ENCODE data around the gene CCDC32.
A peak's percentile ranks its signal among the peaks of the same experiment; 100 is the strongest.

CCDC32 gene

GRCh38 chr15:40565333-40566238 lies 744 bp upstream of the CCDC32 start:
- no peaks in the 10 kb centered on the region for H3K36me3 ChIP-seq (ENCODE audit: control insufficient read depth, insufficient read depth, low read length)
- H3K27me3 ChIP-seq (ENCODE audit: control insufficient read depth, insufficient read depth, low read length): no peaks in the 10 kb centered on the region
- H3K4me1 ChIP-seq (ENCODE audit: control insufficient read depth, insufficient read depth, low read length): peaks cover 13% of the 10 kb centered on the region
- H3K9me3 ChIP-seq (ENCODE audit: control insufficient read depth, insufficient read depth, low read depth, low read length): no peaks in the 10 kb centered on the region
- no peak overlapping the region for H3K27ac ChIP-seq (ENCODE audit: low read depth, low read length)
- H3K9ac ChIP-seq (ENCODE audit: low read length): no peak overlapping the region
- peak overlapping the region; percentile 76 for H3K4me3 ChIP-seq (ENCODE audit: low read depth, low read length)

DNA sequence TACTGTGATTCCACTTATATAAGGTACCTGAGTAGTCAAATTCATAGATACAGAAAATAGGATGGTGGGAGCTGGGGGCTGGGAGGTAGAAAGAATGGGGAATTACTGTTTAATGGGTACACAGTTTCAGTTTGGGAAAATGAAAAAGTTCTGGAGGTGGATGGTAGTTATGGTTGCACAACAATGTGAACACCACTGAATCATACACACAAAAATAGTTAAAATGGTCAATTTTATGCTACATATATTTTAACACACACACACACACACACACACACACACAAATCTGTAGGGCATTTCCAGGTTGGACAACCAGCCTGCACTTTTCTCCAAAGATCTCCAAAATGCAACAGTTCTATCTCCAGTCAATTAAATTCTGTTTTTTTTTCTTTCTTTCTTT lies 1.4 kb downstream of the CCDC32 start:
- H3K27me3 ChIP-seq (ENCODE audit: control insufficient read depth, insufficient read depth, low read length): no peaks in the 10 kb centered on the region
- no peak overlapping the region for H3K4me3 ChIP-seq (ENCODE audit: low read depth, low read length)
- H3K4me1 ChIP-seq (ENCODE audit: control insufficient read depth, insufficient read depth, low read length): peaks cover 8% of the 10 kb centered on the region; the same call in 1 of the 2 replicates
- no peaks in the 10 kb centered on the region for H3K36me3 ChIP-seq (ENCODE audit: control insufficient read depth, insufficient read depth, low read length)
- H3K9me3 ChIP-seq (ENCODE audit: control insufficient read depth, insufficient read depth, low read depth, low read length): no peaks in the 10 kb centered on the region
- H3K27ac ChIP-seq (ENCODE audit: low read depth, low read length): no peak overlapping the region
- no peak overlapping the region for H3K9ac ChIP-seq (ENCODE audit: low read length)

DNA sequence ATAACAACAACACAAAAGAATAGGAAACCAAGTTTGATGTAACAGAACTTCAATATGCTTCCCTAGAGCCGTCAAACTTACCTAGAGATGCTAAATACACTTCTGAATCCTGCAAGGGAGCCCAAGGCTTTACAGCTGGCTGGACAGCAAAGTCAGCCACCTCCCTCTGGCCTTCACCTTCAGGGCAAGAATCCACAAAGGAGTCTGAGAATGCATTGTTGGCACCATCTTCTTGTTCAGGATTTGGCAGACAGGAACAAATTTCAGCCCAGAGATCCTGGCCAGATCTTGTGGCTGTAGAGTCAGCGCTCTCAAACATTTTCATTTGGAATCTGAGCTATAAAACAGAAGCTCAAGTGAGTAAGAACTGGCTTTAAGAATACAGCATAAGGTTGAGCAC lies 2.2 kb downstream of the CCDC32 start:
- Histone ChIP-seq H3K9ac (ENCODE audit: low read length) (no peak overlapping the region), H3K4me3 (ENCODE audit: low read depth, low read length) (no peak overlapping the region), H3K36me3 (ENCODE audit: control insufficient read depth, insufficient read depth, low read length) (no peaks in the 10 kb centered on the region), H3K27ac (ENCODE audit: low read depth, low read length) (no peak overlapping the region), H3K4me1 (ENCODE audit: control insufficient read depth, insufficient read depth, low read length) (peaks cover 8% of the 10 kb centered on the region; the same call in 1 of the 2 replicates), H3K27me3 (ENCODE audit: control insufficient read depth, insufficient read depth, low read length) (no peaks in the 10 kb centered on the region), H3K9me3 (ENCODE audit: control insufficient read depth, insufficient read depth, low read depth, low read length) (no peaks in the 10 kb centered on the region)

GRCh38 chr15:40558952-40559742 lies 5.7 kb downstream of the CCDC32 start:
- Histone ChIP-seq H3K4me1 (ENCODE audit: control insufficient read depth, insufficient read depth, low read length) (peaks cover 11% of the 10 kb centered on the region), H3K27me3 (ENCODE audit: control insufficient read depth, insufficient read depth, low read length) (no peaks in the 10 kb centered on the region), H3K27ac (ENCODE audit: low read depth, low read length) (no peak overlapping the region), H3K36me3 (ENCODE audit: control insufficient read depth, insufficient read depth, low read length) (peaks cover 6% of the 10 kb centered on the region), H3K4me3 (ENCODE audit: low read depth, low read length) (no peak overlapping the region), H3K9ac (ENCODE audit: low read length) (no peak overlapping the region), H3K9me3 (ENCODE audit: control insufficient read depth, insufficient read depth, low read depth, low read length) (no peaks in the 10 kb centered on the region)

GRCh38 chr15:40555876-40556275 lies 9.0 kb downstream of the CCDC32 start:
- H3K36me3 ChIP-seq (ENCODE audit: control insufficient read depth, insufficient read depth, low read length): peaks cover 9% of the 10 kb centered on the region
- H3K4me3 ChIP-seq (ENCODE audit: low read depth, low read length): no peak overlapping the region
- no peak overlapping the region for H3K9ac ChIP-seq (ENCODE audit: low read length)
- H3K27ac ChIP-seq (ENCODE audit: low read depth, low read length): no peak overlapping the region
- no peaks in the 10 kb centered on the region for H3K27me3 ChIP-seq (ENCODE audit: control insufficient read depth, insufficient read depth, low read length)
- H3K9me3 ChIP-seq (ENCODE audit: control insufficient read depth, insufficient read depth, low read depth, low read length): no peaks in the 10 kb centered on the region
- peaks cover 23% of the 10 kb centered on the region for H3K4me1 ChIP-seq (ENCODE audit: control insufficient read depth, insufficient read depth, low read length)

DNA sequence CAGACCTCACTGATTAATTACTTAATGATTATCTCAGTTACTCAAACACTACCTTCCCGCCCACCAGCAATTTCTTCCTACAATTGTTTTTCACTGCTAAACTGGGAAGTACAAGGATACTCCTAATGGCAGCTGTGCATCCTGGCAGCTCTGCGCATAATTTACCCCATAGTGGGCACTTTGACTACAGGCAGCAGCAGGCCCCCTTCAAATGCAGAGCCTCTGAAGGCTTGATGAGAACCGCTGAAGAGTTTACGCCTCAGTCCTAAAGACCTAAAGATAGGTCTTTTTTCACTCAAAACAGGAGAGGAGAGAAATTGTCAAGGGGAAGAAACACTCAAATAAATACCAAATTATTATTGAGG lies 10.7 kb downstream of the CCDC32 start:
- Histone ChIP-seq H3K27me3 (ENCODE audit: control insufficient read depth, insufficient read depth, low read length) (no peaks in the 10 kb centered on the region), H3K9me3 (ENCODE audit: control insufficient read depth, insufficient read depth, low read depth, low read length) (no peaks in the 10 kb centered on the region), H3K9ac (ENCODE audit: low read length) (no peak overlapping the region), H3K4me1 (ENCODE audit: control insufficient read depth, insufficient read depth, low read length) (peaks cover 23% of the 10 kb centered on the region), H3K4me3 (ENCODE audit: low read depth, low read length) (no peak overlapping the region), H3K27ac (ENCODE audit: low read depth, low read length) (no peak overlapping the region), H3K36me3 (ENCODE audit: control insufficient read depth, insufficient read depth, low read length) (peaks cover 9% of the 10 kb centered on the region)

DNA sequence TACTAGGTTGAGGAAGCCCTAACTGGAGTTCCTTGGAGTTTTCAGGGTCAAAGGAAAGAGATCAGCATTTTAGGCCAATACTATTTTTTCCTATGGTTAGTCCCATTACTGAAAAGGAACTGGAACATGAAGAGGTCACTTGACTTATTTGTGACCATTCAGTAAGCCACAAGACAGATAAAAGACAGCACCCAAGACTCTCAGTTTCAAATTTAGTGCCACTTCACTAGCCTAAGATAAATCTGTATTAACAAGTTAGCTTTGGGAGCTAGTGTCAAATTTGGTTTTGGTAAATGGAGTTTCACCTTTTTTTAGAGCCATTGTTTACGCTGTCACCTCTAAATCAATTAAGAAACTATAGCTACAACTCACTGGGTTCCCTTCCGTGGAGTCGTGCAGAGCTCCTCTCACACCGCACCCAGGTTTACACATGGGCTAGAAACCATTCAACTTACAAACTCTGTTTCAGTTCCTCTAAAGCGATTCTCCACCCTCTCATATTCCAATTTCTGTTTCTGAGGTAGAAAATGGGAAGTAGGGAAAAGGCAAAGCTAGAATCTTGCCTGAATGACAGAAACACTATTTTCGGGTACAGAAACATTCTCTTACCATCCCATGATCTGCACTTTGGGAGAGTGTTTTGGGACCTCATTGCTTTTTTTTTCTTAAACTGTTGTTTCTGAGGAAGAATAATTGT lies 14.4 kb downstream of the CCDC32 start:
- H3K36me3 ChIP-seq (ENCODE audit: control insufficient read depth, insufficient read depth, low read length): peaks cover 4% of the 10 kb centered on the region; the same call in 1 of the 2 replicates
- no peaks in the 10 kb centered on the region for H3K9me3 ChIP-seq (ENCODE audit: control insufficient read depth, insufficient read depth, low read depth, low read length)
- no peak overlapping the region for H3K4me3 ChIP-seq (ENCODE audit: low read depth, low read length)
- no peaks in the 10 kb centered on the region for H3K27me3 ChIP-seq (ENCODE audit: control insufficient read depth, insufficient read depth, low read length)
- H3K4me1 ChIP-seq (ENCODE audit: control insufficient read depth, insufficient read depth, low read length): peaks cover 23% of the 10 kb centered on the region
- no peak overlapping the region for H3K9ac ChIP-seq (ENCODE audit: low read length)
- H3K27ac ChIP-seq (ENCODE audit: low read depth, low read length): no peak overlapping the region

DNA sequence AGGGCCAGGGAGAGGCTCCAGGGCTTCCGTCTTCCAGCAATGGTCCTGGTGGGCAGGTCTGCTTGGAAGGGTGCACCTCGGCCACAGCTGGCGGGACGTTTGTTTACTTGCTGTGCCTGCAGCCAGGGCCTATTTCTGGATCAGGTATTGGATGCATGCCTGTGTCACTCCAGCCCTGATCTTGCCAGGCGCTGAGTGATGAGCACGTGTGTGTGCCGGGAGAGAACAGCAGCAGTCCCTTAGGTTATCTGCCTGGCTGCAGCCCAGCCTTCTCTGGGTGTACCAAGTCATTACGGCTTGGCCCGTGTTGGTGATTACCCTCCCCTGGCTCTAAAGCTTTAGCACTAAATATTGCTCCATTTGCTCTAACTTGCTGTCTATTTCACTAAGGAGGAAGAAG lies 14.9 kb downstream of the CCDC32 start:
- Histone ChIP-seq H3K4me1 (ENCODE audit: control insufficient read depth, insufficient read depth, low read length) (peaks cover 20% of the 10 kb centered on the region), H3K9ac (ENCODE audit: low read length) (no peak overlapping the region), H3K9me3 (ENCODE audit: control insufficient read depth, insufficient read depth, low read depth, low read length) (no peaks in the 10 kb centered on the region), H3K4me3 (ENCODE audit: low read depth, low read length) (no peak overlapping the region), H3K27me3 (ENCODE audit: control insufficient read depth, insufficient read depth, low read length) (no peaks in the 10 kb centered on the region), H3K36me3 (ENCODE audit: control insufficient read depth, insufficient read depth, low read length) (peaks cover 4% of the 10 kb centered on the region; the same call in 1 of the 2 replicates), H3K27ac (ENCODE audit: low read depth, low read length) (no peak overlapping the region)

DNA sequence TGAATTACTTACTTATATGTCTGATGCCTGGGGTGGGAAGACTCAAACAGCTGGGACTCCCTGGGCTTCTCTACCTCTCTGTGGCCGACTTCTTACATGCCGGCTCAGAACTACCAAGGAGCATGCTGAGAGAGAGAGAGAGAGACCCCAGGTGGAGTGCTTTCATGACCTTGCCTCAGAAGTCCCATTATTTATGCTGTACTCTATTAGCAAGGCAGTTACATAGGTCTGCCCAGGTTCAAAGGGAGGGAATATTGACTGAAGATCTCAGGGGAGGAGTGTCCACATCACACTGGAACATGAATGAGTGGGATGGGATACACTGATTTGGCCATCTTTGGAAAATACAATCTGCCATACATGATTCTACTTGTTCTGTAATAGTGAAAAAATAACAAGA lies 16.2 kb downstream of the CCDC32 start:
- peaks cover 4% of the 10 kb centered on the region; the same call in 1 of the 2 replicates for H3K36me3 ChIP-seq (ENCODE audit: control insufficient read depth, insufficient read depth, low read length)

DNA sequence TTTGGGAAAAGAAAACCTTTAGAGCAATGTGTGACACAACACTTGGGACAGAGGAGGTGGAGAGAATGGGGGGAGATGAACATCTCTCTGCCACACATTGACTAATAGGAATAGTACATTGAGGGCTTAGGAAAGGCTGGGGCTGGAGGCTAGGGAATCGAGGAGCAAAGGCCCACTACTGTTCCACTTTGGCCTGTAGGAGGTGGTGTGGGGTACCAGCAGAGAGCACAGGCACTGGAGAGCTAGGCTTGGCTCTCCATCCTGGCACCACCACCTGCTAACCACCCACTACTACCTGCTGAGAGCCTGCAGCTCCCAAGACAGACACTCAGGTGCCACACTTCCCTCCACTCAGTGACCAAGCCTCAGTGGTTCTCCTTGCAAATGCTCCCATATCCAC lies 19.4 kb downstream of the CCDC32 start:
- Histone ChIP-seq H3K27ac (ENCODE audit: low read depth, low read length) (no peak overlapping the region), H3K9ac (ENCODE audit: low read length) (no peak overlapping the region), H3K4me1 (ENCODE audit: control insufficient read depth, insufficient read depth, low read length) (no peaks in the 10 kb centered on the region), H3K4me3 (ENCODE audit: low read depth, low read length) (no peak overlapping the region), H3K27me3 (ENCODE audit: control insufficient read depth, insufficient read depth, low read length) (no peaks in the 10 kb centered on the region), H3K36me3 (ENCODE audit: control insufficient read depth, insufficient read depth, low read length) (no peaks in the 10 kb centered on the region), H3K9me3 (ENCODE audit: control insufficient read depth, insufficient read depth, low read depth, low read length) (no peaks in the 10 kb centered on the region)

More for the DNA sequence above, 16.2 kb downstream of the CCDC32 start:
- H3K9me3 ChIP-seq (ENCODE audit: control insufficient read depth, insufficient read depth, low read depth, low read length): no peaks in the 10 kb centered on the region
- no peak overlapping the region for H3K9ac ChIP-seq (ENCODE audit: low read length)
- H3K27ac ChIP-seq (ENCODE audit: low read depth, low read length): no peak overlapping the region
- no peaks in the 10 kb centered on the region for H3K27me3 ChIP-seq (ENCODE audit: control insufficient read depth, insufficient read depth, low read length)
- peaks cover 8% of the 10 kb centered on the region for H3K4me1 ChIP-seq (ENCODE audit: control insufficient read depth, insufficient read depth, low read length)
- H3K4me3 ChIP-seq (ENCODE audit: low read depth, low read length): no peak overlapping the region
